Fibroblast of skin of left biceps (primary cell): ENCODE measurements around the gene KRT222.

Source experiments
- DNase-seq, 2 experiments: peaks; one replicate each; pipeline ENCODE4 v3.0.0-alpha.2; 2013; ENCODE audit warnings: low read depth in 2 of 2

KRT222 gene

DNA sequence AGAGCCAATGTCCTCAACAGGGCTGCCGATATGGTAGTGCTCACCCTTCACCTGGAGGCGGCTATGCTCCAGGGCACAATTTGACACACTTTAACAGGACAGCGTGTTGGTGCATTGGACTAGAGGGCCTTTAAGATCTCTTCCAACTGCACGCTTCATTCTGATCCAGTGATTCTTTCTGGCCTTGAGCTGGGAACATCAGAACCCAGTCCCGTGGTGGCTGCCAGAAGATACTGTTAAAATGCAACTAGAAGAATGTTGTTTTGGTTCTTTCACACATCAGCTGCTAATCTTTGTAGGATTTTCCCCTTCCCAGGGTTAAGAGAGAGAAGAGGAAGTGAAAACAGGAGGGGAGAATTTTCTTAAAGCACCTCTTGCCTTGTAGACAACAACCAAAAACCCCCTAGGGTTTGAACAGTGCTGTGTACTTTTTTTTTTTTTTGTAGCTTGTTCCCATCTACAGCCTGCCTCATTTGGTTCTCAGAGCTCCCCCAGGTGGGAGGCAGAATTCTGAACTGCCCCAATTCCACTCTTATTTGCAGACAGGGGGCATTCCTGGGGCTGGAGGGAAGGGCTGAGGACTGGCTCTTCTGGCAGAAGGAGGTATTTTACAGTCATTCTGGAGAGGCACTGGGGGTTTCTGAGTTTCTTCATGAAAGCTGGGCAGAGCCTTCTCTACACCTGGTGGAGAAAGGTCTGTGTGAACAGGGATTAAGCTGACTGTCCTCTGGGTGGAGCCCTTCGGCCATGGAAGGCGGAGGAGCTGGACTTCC is 49.7 kb downstream of the KRT222 start:
- no peak for DNase-seq

- no peak for DNase-seq
These were observed 50.4 kb downstream of the KRT222 start for GRCh38 chr17:40614431-40615067.

- DNase-seq = no peak
These were observed 51.4 kb downstream of the KRT222 start for GRCh38 chr17:40613467-40614154.

DNA sequence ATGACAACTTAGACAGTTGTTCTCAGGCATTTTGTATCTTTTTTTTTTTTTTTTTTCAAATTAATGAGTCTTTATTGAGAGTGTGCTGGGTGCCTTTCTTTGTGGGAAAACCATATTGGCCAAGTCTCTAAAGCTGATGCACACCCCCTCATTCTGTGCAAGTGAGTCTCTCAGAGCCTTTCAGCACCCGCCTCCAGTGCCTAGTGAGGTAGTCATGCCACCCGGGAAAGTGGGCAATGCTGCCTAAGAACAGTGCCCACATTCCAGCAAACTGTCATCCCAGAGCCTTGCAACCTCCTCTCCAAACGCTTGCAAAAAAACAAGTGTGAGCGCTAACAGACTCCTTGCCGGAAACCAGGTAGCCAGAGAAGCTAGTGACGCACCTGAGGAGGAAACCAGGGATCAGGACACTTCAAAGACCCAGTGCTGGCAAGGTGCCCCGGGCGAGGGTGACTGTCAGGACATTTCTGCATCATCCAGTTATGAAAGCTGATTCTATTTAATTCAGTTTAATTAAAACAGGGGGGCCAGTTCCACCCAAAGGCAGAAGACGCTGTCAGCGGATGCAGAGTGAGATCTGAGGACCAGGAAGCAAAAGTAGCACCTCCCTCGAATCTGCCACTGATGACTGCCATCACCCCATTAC is 52.3 kb downstream of the KRT222 start:
- DNase-seq = no peak

DNA sequence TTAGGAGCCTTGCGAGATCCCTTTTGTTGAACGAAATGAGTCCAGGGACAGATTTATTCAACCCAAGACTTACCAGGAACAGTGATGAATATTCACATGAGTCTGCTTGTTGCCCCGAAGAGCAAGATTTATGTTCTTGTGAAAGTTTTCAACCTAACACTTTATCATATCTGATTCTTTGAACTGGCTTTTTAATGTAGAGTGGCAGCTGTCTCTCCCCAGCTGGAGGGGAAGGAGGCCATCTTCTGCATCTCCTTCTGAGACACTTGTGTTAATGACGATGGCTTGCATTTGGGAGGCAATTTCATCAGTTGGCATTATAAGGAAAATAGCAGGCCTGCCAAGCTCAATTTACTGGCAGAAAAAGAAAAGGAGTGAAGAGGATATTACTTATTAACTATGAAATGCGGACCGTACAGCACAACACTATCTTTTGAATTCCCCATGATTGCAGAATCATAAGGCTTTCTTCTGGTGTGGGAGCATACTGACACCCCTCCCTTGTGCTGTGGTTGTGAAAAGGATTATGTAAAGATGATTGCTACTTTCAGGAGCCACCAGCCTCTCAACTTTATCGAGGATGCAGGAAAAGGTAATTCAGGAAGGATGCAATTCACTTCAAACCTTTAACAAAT is 53.0 kb downstream of the KRT222 start:
- DNase-seq = no peak

GRCh38 chr17:40610359-40610758 is 54.6 kb downstream of the KRT222 start:
- DNase-seq = no peak

- no peak for DNase-seq
These were observed 56.9 kb downstream of the KRT222 start for GRCh38 chr17:40608061-40608581.

- no peak for DNase-seq
These were observed 57.3 kb downstream of the KRT222 start for GRCh38 chr17:40607641-40608040.

- DNase-seq = no peak
These were observed 58.2 kb downstream of the KRT222 start for GRCh38 chr17:40606548-40607353.

- no peak for DNase-seq
These were observed 59.7 kb downstream of the KRT222 start for GRCh38 chr17:40605306-40605705.
